Inferior parietal cortex (tissue), 1 donor: ENCODE data around the gene ENOX2.
"Not testable (repeated sequence)": the region's sequence is repeated elsewhere in the genome, so short reads cannot be mapped to it uniquely, and the experiment has no call there.

Experiments
- DNase-seq: peaks from one replicate; pipeline ENCODE4 v3.0.0-alpha.2; 2016; ENCODE audit errors: extremely low spot score

ENOX2 gene

GRCh38 chrX:130756233-130756632 is 146.8 kb downstream of the ENOX2 start:
- no peak for DNase-seq

- no peak for DNase-seq
These were observed 148.7 kb downstream of the ENOX2 start for GRCh38 chrX:130754353-130754752.

GRCh38 chrX:130746709-130747342 is 156.2 kb downstream of the ENOX2 start:
- no peak for DNase-seq

- DNase-seq: no peak
These were observed 156.9 kb downstream of the ENOX2 start for GRCh38 chrX:130746077-130746476.

GRCh38 chrX:130741584-130741983 is 161.4 kb downstream of the ENOX2 start:
- DNase-seq: no peak

- DNase-seq: no peak
These were observed 161.9 kb downstream of the ENOX2 start for GRCh38 chrX:130741151-130741550.

GRCh38 chrX:130738638-130739195 is 164.3 kb downstream of the ENOX2 start:
- DNase-seq: no peak

- DNase-seq: no peak
These were observed 168.3 kb downstream of the ENOX2 start for GRCh38 chrX:130734713-130735112.

GRCh38 chrX:130728208-130728607 is 174.8 kb downstream of the ENOX2 start:
- no peak for DNase-seq

GRCh38 chrX:130726661-130727060 is 176.3 kb downstream of the ENOX2 start:
- DNase-seq: no peak

- no peak for DNase-seq
These were observed 177.5 kb downstream of the ENOX2 start for GRCh38 chrX:130725519-130725918.

GRCh38 chrX:130719413-130719812 is 183.6 kb downstream of the ENOX2 start:
- DNase-seq: no peak

- no peak for DNase-seq
These were observed 184.9 kb downstream of the ENOX2 start for GRCh38 chrX:130718137-130718536.

- DNase-seq: no peak
These were observed 186.1 kb downstream of the ENOX2 start for GRCh38 chrX:130716781-130717413.

- no peak for DNase-seq
These were observed 186.7 kb downstream of the ENOX2 start for GRCh38 chrX:130716346-130716745.

GRCh38 chrX:130715299-130715698 is 187.7 kb downstream of the ENOX2 start:
- DNase-seq: no peak

GRCh38 chrX:130714665-130715064 is 188.3 kb downstream of the ENOX2 start:
- DNase-seq: no peak

- no peak for DNase-seq
These were observed 188.9 kb downstream of the ENOX2 start for GRCh38 chrX:130714135-130714534.

- not testable (repeated sequence) for DNase-seq
These were observed 193.8 kb downstream of the ENOX2 start for GRCh38 chrX:130709178-130709577.

- DNase-seq: no peak
These were observed 197.4 kb downstream of the ENOX2 start for GRCh38 chrX:130705591-130705990.

GRCh38 chrX:130704053-130705038 is 198.7 kb downstream of the ENOX2 start:
- DNase-seq: no peak
